Measurements from ENCODE around the gene KCNG4.

Gene KCNG4

DNA sequence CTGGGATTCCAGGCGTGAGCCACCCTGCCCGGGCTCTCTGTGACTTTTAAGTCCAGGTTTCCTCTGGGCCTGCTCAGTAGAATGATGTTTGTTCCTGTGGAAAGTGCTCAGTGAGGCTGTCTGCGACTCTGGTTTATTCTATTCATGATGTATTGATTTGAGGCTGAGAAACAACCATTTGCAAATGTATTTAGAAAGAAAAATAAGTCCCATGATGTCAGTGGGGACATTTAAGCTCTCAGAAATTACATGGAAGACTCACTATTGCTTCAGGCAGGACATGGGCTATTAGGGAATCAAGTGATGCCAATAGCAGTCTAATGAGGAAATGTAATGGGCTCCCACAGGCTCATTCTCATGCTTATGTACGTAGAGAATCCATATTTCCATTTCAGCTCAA is 22.2 kb upstream of the KCNG4 start:
- TF ChIP-seq, protein P1, sequence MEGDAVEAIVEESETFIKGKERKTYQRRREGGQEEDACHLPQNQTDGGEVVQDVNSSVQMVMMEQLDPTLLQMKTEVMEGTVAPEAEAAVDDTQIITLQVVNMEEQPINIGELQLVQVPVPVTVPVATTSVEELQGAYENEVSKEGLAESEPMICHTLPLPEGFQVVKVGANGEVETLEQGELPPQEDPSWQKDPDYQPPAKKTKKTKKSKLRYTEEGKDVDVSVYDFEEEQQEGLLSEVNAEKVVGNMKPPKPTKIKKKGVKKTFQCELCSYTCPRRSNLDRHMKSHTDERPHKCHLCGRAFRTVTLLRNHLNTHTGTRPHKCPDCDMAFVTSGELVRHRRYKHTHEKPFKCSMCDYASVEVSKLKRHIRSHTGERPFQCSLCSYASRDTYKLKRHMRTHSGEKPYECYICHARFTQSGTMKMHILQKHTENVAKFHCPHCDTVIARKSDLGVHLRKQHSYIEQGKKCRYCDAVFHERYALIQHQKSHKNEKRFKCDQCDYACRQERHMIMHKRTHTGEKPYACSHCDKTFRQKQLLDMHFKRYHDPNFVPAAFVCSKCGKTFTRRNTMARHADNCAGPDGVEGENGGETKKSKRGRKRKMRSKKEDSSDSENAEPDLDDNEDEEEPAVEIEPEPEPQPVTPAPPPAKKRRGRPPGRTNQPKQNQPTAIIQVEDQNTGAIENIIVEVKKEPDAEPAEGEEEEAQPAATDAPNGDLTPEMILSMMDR (IDR thresholded peaks at IDR 0.05), result no peak

DNA sequence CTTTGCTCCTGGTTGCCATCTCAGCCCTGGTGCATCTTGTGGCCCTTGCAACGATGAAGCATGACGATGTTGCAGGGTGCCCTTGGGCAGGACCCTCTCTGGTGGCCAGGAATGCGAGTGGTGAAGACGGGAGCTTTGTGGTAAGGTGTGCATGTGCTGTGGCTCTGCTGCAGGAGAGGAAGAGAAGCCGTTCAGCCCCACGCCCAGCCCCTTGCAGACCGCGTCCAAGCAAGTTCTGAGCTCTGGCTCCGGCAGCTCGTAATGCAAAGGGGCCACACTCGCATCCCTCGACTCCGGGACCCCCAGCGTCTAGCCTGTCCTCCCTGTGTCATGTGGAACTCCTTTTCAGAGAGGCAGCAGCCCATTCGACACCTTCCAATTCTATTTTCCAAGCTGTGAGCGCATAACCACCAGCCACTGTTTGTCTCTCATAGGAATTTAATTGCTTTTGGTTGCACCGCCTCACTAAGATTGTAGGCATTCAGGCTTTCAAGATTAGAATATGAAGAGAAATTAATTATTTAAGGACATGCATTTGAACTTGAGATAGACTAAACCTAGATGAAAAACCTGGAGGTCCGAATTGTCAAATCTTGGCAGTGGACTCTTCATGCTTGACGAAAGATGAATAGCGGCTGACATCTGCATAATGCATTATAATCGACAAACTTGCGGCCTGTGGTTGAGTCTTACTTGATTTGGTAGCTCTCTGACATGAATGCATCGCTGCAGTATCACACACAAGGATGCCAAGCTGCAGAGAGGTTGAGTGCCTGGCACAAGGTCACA is 21.1 kb upstream of the KCNG4 start:
- TF ChIP-seq, protein P1 (IDR thresholded peaks at IDR 0.05), result no peak

DNA sequence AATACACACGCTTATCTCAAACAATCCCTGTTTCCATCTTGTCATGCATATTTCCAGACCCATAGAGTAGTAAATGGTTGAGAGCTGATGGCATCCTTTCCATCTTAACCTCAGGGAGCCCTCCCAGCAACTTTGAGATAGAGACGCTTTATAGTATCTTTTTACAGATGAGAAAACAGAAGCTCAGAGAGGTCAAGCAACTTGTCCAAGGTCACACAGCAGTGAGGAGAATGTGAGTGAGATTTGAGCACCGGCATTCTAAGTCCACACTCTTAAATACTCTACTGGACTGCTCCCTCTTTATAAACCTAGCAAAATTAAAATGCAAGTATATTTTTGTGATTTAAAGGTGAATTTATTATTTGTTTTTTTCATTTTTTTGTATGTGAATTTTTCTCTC is 19.9 kb upstream of the KCNG4 start:
- TF ChIP-seq, protein P1 (IDR thresholded peaks at IDR 0.05), result no peak

DNA sequence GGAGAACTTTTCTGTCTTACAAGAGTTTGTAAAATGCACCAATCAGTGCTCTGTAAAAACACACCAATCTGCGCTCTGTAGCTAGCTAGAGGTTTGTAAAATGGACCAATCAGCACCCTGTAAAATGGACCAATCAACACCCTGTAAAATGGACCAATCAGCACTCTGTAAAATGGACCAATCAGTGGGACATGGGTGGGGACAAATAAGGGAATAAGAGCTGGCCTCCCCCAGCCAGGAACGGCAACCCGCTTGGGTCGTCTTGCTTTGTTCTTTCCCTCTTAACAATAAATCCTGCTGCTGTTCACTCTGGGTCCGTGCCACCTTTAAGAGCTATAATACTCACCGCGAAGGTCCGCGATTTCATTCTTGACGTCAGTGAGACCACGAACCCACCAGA is 18.5 kb upstream of the KCNG4 start:
- TF ChIP-seq, protein P1 (IDR thresholded peaks at IDR 0.05), result no peak

DNA sequence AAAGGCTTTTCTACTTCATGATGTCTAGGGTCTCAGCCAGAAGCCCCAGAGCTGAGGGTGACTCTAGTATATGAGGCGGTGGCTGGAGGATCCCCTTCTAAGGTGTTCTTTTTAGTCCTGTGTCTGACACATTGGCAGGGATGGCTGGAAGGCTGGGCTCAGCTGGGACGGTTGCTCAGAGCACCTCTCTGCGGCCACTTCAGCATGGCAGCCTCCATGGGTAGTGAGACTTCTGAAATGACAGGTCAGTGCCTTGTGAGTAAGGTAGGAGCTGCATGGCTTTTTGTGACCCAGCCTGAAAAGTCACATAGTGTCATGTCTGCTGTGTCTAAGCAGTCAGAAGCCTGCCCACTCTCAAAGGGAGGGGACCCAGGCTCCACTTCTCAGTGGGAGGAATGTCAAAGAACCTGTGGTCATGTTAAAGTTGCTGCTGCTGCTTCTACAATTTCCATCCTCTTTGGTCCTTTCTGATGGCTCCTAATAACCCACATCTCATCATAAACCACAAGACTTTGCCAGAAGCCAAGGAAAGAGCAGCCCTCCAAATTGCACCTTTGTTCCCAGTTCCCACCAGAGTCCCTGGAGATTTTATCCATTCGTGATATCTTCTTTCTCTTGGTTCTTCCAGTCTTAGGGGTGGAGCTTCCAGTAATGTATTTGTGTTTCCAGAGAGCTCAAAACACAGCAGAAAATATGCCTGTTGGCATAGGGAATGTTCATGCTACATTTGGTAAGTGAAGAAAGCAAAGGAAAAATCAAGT is 15.4 kb upstream of the KCNG4 start:
- TF ChIP-seq, protein P1 (IDR thresholded peaks at IDR 0.05), result no peak

DNA sequence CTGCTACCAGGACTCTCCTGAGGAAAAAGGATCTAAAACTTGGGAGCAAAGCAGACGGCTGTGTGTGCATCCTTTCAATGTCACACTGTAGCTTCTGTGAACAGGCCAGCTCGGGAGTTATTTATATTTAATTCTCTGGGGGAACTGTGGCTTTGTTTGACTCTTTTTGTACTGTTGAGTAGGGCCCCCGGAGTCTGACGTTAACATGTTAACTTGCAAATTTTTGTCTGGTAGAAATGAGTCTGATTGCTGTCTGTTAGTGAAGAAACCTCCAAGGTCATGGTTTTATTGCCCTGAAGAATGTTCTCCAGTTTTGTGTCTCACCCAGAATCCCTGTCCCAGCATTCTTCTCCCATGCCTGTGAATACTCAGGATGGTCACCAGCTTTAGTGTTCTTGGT is 14.2 kb upstream of the KCNG4 start:
- TF ChIP-seq, protein P1 (IDR thresholded peaks at IDR 0.05), result no peak

DNA sequence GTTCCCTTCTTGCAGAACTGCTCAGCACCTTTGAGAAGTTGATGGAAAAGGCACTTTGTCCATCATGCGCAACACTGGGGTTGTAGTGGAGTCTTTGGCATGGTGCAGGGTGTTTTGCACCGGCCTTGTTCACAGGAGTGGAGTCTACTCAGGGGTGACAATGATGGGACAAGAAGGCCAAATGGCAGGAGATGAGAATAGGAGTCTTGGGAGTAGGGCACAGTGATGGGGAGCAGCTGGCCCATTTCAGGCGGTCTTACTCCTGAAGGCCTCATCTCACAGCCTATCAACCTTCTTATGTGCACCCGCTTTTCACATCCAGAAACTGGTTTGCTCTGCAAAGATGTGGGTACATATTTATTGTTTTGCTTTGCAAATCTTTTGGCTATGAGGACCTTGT is 13.4 kb upstream of the KCNG4 start:
- TF ChIP-seq, protein P1 (IDR thresholded peaks at IDR 0.05), result no peak

All from LNCAP (cell line).